Raji (cell line): ENCODE results near the gene RPS21.

Experiments
- POLR2A ChIP-seq: IDR thresholded peaks from 2 replicates; pipeline ENCODE4 v1.6.1; 2011; ENCODE audit warnings: low read depth, low read length, control low read depth; ENCODE audit not compliant: insufficient read depth

RPS21 gene

DNA sequence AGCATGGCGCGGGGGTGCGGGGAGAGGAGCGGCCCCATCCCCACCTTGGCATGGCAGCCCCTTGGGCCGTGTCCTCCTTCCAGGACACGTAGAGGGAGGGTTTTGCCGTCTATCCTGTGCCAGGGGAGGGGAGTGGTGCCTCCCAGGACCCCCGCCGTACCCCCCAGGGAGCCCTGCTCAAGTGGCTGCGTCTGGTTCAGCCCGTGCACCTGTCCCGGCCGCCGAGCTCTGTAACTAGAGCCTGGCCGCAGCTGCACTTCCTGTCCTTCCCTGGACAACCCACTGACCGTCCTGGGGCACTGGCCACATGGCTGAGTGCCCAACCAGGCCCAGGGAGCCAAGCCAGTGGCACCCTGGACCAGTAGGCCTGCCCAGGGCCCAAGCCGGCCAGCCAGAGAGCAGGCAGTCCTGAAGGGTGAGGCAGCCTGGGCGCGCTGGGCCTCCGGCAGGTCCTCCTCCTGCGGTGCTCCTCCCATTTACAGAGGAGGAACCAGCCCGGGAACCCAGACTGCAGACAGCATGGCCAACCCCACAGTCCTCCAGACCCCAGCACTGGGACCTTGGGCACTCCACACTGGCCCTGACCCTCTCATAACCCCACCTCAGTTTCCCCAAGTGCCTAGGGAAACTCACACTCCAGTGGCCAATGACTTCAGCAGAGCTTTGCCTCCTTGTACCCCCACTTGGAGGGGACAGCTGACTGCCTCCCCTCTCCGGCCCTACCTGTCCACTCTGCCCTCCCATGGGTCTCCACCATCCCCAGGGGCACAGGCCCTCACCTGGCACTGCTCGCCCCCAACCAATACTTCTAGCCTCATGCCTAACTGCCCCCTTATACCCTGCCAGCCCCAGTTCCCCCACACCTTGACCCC, 28.5 kb upstream of the RPS21 start:
- TF ChIP-seq POLR2A: no peak

DNA sequence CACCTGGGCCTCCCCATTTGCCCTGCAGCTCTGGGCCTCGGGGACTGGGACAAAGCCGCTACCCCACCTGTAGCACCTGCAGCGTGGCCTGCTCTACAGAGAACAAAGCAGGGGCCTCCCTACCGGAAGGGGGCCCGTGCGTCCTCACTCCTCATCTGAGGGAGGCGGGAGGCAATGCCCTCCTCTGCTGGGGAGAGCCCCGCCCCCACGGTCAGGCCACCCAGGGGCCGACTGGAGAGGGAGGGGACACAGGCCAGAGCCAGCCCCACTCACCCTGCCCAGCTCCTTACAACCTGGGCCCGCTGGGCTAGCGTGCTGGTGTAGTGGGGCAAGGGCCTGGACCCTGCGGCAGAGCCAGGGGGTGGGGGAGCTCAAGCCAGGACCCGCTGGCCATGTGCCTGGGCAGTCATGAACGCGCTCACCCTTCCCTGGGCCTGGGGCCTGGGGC, 27.8 kb upstream of the RPS21 start:
- no peak for TF ChIP-seq POLR2A

DNA sequence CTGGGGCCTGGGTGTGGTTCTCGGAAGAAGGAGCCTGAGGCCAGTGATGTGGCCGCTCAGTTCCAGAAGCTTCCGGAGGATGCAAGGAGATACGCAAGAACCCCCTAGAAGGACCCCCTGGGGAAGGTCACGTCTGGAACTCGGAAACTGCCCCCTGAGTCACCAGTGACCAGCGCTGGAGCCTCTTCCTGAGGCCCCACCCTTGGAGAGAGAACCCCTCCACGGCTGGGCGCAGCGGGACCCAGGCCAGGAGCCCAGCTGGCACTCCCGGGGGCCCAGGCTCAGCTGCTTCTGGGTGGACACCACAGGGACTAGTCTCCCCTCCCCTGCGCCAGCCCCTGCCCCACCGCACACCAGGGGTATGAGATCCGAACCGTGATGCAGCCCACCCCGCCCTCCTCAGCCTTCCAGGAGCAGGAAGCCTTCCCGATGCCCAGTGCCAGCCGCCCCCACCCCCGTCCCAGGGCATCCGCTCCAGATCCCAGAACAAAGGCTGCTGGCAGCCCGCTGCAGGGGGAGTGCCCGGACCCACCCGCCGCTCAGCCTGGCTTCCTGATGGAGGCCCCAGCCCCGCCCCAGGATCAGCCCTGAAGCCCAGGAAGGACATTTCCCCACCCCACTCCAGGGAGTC, 27.3 kb upstream of the RPS21 start:
- no peak for TF ChIP-seq POLR2A

DNA sequence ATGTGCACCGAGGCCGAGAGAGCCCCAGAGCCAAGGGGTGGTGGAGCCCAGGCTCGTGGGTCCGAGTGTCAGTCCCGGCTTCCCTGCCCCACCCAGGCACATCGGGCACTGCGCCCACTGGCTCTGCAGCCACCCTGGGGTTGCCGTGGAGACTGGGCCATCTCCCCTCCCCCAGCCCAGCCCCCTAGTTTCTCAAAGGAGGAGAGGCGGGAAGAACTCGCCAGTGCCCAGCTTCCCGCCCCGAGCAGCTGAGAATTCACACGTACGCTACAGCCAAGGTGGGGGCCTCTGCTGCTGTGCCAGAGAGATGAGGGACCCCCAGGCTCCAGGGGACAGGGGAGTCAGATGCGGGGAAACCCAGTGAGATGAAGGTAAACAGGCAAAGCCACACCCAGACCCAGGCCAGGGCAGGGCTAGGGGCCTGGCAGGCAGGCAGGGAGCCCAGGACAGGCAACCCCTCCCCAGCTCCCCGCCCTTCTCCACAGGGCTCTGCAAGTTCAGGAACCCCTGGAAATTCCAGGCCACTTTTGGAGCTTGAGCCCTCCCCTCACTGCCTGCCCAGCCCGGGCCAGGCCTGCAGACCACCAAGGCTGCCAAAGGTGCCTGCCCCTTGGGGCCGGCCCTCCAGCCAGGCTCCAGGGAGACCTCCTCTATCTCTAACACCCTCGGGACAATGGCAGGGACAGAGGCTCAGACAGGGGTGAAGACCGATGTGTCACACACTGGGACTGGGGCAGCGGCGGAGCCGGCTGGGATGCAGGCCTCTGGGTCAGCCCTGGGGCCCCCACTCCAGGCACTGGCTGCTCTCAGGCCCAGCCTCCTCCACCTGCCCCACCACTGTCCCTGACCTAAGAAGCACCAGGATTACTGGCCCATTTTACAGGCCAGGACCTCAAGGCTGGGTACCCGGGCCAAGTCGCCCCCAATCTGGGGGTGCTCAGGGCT, 25.8 kb upstream of the RPS21 start:
- TF ChIP-seq POLR2A: no peak

- no peak for TF ChIP-seq POLR2A
Measured at GRCh38 chr20:62361799-62362589, 24.9 kb upstream of the RPS21 start.

GRCh38 chr20:62362590-62362940, 24.3 kb upstream of the RPS21 start:
- no peak for TF ChIP-seq POLR2A

DNA sequence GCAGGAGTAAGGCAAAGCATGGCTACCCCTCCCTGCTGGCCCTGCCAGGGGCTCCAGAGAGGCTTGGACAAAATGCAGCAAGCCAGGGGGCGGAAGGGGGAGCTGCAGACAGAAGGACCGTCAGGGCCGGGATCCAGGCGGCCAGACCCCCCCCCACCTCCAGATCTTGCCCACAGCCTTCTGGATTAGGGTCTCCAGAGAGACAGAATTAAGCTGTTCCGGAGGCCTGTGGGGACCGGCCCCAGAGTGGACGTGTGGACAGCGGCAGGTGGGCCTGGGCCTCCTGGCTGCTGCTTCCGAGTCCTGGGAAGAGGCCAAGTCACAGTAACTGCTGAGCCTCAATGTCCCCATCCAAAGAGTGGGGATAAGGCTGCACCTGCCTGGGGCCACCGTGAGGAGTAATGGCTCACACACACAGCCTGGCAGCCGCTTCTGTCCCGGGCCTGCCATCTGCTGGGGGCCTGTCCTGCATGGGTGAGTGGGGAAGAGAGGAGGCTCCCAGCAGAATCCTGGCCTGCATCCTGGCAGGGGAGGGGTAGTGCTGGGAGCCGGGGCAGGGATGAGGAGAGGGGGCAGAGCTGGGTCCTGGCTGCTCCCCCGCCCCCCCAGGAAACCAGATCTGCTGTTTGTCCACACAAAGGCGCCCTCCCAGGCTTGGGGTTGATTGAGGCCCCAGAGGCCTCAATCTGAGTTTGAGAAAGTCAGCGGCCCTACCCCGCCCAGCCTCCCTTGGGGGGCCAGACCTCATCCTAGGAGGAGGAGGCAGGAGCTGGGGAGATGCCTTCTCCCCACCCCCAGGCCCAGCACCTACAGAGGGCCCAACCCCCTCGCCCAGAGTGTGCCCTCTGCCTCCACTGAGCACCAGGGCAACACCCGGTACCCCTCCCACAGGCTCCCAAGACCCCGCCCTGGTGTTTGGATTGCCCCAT, 23.6 kb upstream of the RPS21 start:
- no peak for TF ChIP-seq POLR2A

GRCh38 chr20:62363920-62364851, 22.7 kb upstream of the RPS21 start:
- TF ChIP-seq POLR2A: no peak

DNA sequence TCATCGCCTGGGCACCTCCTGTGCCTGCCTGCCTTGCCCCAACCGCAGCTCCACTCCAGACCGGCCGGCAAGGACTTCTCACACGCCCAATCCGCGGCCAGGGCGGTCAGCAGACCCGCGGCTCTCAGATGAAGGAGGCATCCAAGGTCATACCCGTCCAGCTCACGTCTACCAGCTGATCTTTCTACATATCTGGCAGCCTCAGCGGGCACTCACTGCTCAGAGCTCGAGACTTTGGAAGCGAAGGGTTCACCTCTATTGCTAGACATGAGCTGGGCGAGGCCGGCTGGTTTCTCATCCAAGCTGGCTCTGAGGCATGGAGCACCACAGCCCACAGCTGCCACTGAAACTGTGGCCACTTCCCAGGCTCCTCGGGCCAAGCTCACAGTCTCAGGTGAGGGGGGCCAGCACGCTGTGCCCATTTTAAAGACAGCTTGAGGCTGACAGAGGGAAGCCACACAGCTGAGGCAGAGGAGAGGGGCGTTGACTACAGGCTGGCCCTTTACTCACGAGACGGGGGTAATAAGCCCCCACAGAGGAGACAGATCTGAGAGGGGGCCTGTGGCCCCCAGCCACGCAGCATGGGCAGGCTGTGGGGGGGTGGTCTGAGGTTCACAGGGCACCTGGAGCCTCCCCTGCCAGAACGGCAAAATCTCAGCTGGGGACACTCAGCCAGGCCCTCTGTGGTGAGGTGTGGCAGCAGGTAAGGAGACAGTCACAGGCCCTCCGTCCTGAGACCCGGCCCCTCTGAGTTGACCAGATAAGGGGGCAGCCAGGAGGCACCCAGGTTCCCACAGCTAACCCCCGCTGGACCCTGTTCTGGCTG, 21.8 kb upstream of the RPS21 start:
- TF ChIP-seq POLR2A: no peak

DNA sequence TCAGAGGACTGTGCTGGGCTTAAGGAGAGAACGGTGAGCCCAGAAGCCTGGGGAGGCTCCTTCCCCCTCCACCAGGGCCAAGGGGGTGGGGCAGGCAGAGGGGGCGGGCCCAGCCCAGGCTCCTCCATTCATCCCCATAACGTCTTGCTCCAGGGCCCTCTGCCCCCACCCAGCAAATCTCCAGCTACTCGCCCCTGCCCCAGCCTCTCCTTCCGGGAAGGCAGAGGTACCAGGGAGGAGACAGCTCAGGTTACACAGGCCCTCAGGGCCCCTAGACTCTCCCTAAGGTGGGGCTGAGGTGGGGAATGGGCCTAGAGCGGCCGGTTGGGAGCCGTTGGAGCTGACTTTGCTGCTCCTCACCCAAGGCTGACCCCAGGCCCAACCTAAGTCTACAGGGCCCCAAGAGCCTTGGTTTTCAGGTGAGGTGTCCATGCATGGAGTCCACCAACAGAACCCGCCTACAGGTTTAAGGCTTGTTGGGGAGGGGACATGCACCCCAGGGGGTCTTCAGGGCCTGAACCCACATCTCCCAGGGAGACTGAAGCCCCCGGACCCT, 21.0 kb upstream of the RPS21 start:
- TF ChIP-seq POLR2A: no peak

DNA sequence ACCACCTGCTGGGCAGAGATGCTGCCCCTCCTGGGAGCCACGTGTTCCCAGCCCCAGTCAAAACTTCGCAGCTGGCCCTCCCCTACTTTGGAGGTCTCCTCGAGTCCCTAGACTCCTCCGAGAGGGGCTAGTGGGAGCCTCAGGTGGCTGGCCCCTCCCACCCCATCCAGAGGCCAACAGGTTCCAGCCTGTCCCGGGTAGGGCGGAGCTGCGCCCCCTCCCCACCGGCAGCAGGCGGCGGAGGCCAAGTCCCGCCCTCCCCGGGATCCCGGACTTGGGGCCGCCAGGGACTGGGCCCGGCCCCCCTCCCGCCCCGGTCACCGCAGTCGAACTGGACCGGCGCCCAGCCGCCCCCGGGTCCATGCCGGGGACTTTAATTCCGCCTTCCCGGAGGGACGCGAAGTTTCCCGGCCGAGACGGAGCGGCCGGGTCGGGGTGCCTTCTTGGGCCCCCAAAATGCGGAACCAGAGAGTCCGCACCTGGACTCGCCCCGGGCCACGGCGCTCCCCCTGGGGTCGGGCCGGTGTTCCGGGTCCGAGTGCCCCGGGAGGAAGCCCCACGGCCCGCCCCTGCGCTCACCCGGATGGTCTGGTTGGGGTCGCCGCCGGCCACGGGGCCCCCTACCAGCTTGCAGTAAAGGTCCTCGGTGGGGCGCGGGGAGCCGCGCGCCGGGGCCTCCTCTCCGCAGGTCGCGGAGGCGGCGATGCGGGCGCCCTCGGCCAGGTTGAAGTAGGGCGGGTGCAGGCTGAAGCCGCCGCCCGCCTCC, 20.4 kb upstream of the RPS21 start:
- TF ChIP-seq POLR2A: no peak
